Keratinocyte (primary cell): ENCODE measurements around the gene STPG2.

Source experiments
- CTCF ChIP-seq, 3 experiments: IDR thresholded peaks in 1 of 3; conservative IDR thresholded peaks in 1 of 3; optimal IDR thresholded peaks in 1 of 3; 2 replicates in 2 of 3; 3 replicates in 1 of 3; pipeline versions ENCODE3 to v1.5.1; 2011; ENCODE audit warnings: low read length in 3 of 3, mild to moderate bottlenecking in 3 of 3, moderate library complexity in 2 of 3, control low read depth in 1 of 3, inconsistent platforms in 1 of 3; ENCODE audit not compliant: insufficient read depth in 2 of 3; ENCODE audit errors: extremely low read depth in 1 of 3
- EZH2 ChIP-seq: IDR thresholded peaks from one replicate; pipeline ENCODE4 v1.6.1; 2012; ENCODE audit warnings: inconsistent platforms, mild to moderate bottlenecking, low read length, moderate library complexity

GRCh38 chr4:97845758-97846157 is 297.5 kb downstream of the STPG2 start:
- TF ChIP-seq CTCF (optimal IDR thresholded peaks at IDR 0.05 in 1 of 3, IDR thresholded peaks at IDR 0.05 in 1 of 3, conservative IDR thresholded peaks at IDR 0.05 in 1 of 3; ENCODE audit: extremely low read depth in 1 of 3, insufficient read depth in 2 of 3, low read length in 3 of 3) (no peak), EZH2 (no peak)
